NCI-H82 treated with DMSO at 0.1 percent for 48 hours (cell line): ENCODE data around the gene ME3.

Experiments used
- DNase-seq: peaks from one replicate; lab custom pipeline; 2025; ENCODE audit not compliant: unreplicated experiment; lab: John Stamatoyannopoulos, UW

Gene ME3

GRCh38 chr11:86397351-86397750, 275.1 kb downstream of the ME3 start:
- DNase-seq = no peak

DNA sequence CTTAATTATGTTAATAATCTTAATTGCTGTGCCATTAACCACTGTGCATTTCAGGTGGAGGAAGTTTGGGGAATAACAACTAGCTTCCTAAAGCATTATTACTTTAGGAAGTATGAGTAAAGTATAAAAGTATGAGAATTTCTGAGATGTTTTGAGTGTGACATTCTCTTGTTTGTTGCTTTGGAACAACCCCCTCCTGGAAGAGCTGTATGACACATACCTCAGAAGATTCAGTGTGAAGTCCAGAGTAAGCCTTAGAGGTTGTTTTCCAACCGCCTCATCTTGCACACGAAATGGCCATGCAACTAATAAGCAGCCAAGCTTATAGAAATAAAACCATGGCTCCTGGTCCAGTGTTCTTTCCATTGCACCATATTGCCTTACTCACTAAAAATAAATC, 276.0 kb downstream of the ME3 start:
- DNase-seq = no peak

DNA sequence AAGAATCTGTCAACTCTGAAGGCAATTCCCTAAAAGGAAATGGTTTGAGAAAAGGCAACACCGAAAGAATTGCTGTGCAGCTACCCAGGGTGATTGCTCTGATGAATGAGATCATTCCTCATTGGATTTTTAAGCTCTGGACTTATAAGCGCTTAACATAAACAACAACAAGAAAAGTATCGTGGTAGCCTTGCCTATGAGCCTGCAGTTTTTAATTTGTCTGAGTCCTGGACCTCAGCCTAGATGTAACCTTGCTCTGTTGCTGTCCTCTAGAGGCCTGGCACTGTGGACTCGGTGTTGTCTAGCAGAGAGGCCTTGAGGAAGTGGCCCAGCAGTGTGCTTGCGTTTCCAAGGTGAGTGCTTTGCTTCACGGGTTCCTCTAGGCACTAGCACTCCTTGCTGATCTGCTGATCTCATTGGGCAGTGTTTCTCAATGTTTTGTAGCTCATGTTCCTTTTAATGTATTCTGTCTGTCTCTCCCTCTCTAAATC, 277.3 kb downstream of the ME3 start:
- no peak for DNase-seq
